ENCODE results near the gene FAM184A. TPM values are rescaled to one million over a fixed set of nuclear protein-coding genes. Genes with fewer than 3 reads are reported as not detected.
A peak's percentile ranks its signal among the peaks of the same experiment; 100 is the strongest.

The FAM184A gene
- total and polyA plus RNA-seq, 5 experiments from 2014 or later, result 0.51 to 5.3 (median 2.2) TPM

DNA sequence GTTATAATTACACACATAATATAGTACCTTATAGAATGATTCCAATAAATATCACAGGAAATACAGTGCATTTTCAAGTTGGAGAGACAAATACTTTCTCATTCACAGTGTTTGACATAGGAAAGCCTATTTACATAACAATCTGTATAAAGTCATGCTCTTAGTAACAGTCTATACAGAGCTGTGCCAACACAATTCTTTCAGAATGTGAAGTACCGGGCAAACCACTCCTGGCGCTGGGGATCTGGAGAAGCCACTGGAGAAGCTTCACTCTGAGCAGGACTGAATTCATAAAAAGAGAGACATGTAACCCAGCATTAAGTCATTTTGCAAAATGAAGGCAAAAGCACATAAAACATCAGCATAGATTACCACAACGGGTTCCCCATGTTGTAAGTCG lies 118.6 kb downstream of the FAM184A start:
- Mint-ChIP-seq H3K27me3 (no peaks in the 10 kb centered on the region), H3K4me1 (peaks cover 0 to 9% (median 1%) of the 10 kb centered on the region in 4 donors), H3K27ac (peak overlapping the region in 1 of 10 donors; percentile 3), H3K9me3 (no peaks in the 10 kb centered on the region), H3K36me3 (peaks cover 0 to 3% (median 0%) of the 10 kb centered on the region in 3 donors), H3K4me3 (no peak overlapping the region)
- POLR2A ChIA-PET, result interaction anchor here (0.6 kb wide), 1 partner anchor 151 kb away, joined by 3 read pairs; no protein-coding TSS in a partner anchor
- ATAC-seq, result no peak
- DNase-seq, result no peak

DNA sequence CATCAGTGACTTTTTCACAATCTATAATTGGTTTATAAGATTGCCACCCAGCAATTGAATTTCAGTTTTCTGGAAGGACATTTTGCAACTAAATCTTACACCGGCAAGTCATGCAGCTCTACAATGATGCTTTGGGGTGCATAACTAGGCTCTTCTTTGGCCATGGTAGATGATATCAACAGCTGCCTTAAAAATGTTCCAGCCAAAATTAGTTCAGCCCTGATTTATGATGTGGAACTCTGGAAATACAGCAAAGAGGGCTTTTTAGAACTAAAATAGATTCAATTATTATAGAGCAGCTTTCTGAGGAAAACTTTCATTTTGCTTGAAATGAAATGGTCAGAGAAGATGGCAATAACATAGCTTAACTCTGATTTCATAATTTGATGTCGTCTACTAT lies 125.1 kb downstream of the FAM184A start:
- no peak overlapping the region for H3K4me3 Mint-ChIP-seq
- H3K4me1 Mint-ChIP-seq, result peaks cover 0 to 2% (median 0%) of the 10 kb centered on the region in 4 donors
- POLR2A ChIA-PET, result no interaction called here
- peaks cover 1 to 38% (median 13%) of the 10 kb centered on the region in 9 donors for H3K9me3 Mint-ChIP-seq
- no peak overlapping the region for H3K27ac Mint-ChIP-seq
- ATAC-seq, result no peak
- H3K36me3 Mint-ChIP-seq, result peaks cover 3 to 25% (median 23%) of the 10 kb centered on the region in 3 donors
- no peaks in the 10 kb centered on the region for H3K27me3 Mint-ChIP-seq
- no peak for DNase-seq

DNA sequence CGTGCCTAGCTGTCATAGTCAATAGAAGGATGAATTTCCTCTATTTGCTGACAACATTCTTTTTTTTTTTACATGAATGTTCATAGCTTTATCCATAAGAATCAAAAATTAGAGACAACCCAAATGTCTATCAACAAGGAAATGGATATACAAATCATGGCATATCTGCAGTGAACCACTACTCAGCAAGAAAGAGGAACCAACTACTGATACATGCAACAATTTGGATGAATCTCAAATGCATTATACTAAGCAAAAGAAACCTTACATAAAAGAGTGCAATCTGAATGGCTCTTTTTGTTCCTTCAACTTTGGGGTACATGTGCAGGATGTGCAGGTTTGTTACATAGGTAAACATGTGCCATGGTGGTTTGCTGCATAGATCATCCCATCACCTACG lies 125.8 kb downstream of the FAM184A start:
- Mint-ChIP-seq H3K9me3 (peaks cover 1 to 44% (median 14%) of the 10 kb centered on the region in 9 donors), H3K27me3 (no peaks in the 10 kb centered on the region), H3K27ac (peak overlapping the region in 1 of 10 donors; percentile 55), H3K4me3 (no peak overlapping the region), H3K4me1 (peaks cover 0 to 2% (median 0%) of the 10 kb centered on the region in 4 donors), H3K36me3 (peaks cover 3 to 25% (median 23%) of the 10 kb centered on the region in 3 donors)
- POLR2A ChIA-PET, result no interaction called here
- DNase-seq (no peak), ATAC-seq (no peak)

DNA sequence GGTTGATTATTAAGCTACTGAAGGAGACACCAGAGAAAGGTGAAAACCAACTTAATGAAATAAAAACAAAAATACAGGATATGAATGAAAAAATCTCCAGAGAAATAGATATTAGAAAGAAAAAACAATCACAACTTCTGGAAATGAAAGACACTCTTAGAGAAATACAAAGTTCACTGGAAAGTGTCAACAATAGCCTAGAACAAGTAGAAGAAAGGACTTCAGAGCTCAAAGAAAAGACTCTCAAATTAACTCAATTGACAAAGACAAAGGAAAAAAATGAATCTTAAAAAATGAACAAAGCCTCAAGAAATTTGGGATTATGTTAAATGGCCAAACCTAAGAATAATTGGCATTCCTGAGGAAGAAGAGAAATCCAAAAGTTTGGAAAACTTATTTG lies 133.2 kb downstream of the FAM184A start:
- H3K27me3 Mint-ChIP-seq, result no peaks in the 10 kb centered on the region
- no peak for DNase-seq
- ATAC-seq, result no peak
- no peak overlapping the region for H3K27ac Mint-ChIP-seq
- POLR2A ChIA-PET, result no interaction called here
- peaks cover 13 to 81% (median 59%) of the 10 kb centered on the region in 9 donors for H3K9me3 Mint-ChIP-seq
- no peaks in the 10 kb centered on the region for H3K4me1 Mint-ChIP-seq
- no peak overlapping the region for H3K4me3 Mint-ChIP-seq
- peaks cover 8 to 53% (median 47%) of the 10 kb centered on the region in 3 donors for H3K36me3 Mint-ChIP-seq

DNA sequence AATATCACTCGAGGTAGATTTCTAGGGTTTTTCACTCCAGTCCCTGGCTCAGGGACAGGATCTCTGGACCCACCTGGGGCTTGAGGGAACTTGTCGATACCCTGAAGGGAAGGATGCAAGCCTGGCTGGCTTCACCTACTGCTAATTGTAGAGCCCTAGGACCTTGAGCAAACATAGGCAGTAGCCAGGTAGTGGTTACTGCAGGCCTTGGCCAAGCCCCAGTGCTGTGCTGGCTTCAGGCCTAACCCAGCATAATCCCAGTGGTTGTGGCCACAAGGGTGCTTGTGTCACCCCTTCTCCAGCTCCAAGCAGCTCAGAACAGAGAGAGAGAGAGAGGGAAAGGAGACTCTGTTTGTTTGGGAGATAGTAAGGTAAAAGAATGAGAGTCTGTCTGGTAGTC lies 137.7 kb downstream of the FAM184A start:
- Mint-ChIP-seq H3K27ac (no peak overlapping the region), H3K36me3 (peaks cover 4 to 51% (median 32%) of the 10 kb centered on the region in 3 donors), H3K4me3 (no peak overlapping the region), H3K9me3 (peaks cover 4 to 49% (median 27%) of the 10 kb centered on the region in 9 donors), H3K27me3 (no peaks in the 10 kb centered on the region), H3K4me1 (peaks cover 6 to 17% (median 10%) of the 10 kb centered on the region in 4 donors)
- DNase-seq, result no peak
- no peak for ATAC-seq
- POLR2A ChIA-PET, result no interaction called here

DNA sequence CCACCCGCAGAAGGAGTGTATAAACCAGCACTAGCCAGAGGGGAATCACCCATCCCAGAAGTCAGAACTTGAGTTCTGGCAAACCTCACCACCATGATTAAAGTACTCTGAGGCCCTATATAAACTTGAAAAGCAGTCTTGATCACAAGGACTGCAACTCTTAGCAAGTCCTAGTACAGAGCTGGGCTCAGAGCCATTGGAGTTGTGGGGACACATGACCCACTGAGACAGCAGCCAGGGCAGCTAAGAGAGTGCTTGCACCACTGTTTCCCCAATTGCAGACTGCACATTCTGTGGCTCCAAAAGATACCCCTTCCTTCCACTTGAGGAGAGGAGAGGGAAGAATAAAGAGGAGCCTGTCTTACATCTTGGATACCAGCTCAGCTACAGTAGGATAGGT lies 138.8 kb downstream of the FAM184A start:
- DNase-seq (no peak), ATAC-seq (no peak)
- peak overlapping the region in 1 of 10 donors; percentile 15 for H3K27ac Mint-ChIP-seq
- H3K4me1 Mint-ChIP-seq, result peaks cover 10 to 28% (median 16%) of the 10 kb centered on the region in 4 donors
- H3K36me3 Mint-ChIP-seq, result peaks cover 4 to 49% (median 21%) of the 10 kb centered on the region in 3 donors
- H3K27me3 Mint-ChIP-seq, result no peaks in the 10 kb centered on the region
- H3K4me3 Mint-ChIP-seq, result no peak overlapping the region
- H3K9me3 Mint-ChIP-seq, result peaks cover 2 to 41% (median 17%) of the 10 kb centered on the region in 9 donors
- POLR2A ChIA-PET, result no interaction called here

DNA sequence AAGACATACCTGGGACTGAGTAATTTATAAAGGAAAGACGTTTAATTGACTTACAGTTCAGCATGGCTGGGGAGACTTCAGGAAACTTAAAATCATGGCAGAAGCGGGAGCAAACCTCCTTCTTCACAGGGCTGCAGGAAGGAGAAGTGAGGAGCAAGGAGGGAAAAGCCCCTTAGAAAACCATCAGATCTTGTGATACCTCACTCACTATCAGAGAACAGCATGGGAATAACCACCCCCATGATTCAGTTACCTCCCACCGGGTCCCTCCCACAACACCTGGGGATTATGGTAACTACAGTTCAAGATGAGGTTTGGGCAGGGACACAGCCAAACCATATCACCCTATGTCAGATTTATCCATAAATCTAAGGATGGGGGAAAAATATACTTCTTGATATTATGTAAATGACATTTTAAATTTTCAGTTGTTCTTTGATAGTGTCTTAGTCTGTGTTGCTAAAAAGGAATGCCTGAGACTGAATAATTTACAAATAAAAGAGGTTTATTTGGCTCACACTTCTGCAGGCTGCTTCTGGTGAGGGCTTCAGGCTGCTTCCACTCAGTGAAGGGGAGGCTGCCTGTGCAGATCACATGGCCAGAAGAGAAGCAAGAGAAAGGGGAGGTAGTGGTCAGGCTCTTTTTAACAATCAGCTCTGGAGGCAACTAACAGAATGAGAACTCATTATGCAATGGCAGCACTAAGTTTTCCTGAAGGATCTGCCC lies 142.3 kb downstream of the FAM184A start:
- Mint-ChIP-seq H3K9me3 (peaks cover 0 to 15% (median 2%) of the 10 kb centered on the region in 9 donors), H3K4me1 (peaks cover 17 to 55% (median 33%) of the 10 kb centered on the region in 4 donors), H3K36me3 (peaks cover 8 to 34% (median 21%) of the 10 kb centered on the region in 3 donors), H3K4me3 (peak overlapping the region; percentile 86 to 93 (median 90)), H3K27me3 (no peaks in the 10 kb centered on the region), H3K27ac (peak overlapping the region in 9 of 10 donors; percentile 45 to 95 (median 87))
- DNase-seq (no peak), ATAC-seq (no peak)
- POLR2A ChIA-PET, result no interaction called here

DNA sequence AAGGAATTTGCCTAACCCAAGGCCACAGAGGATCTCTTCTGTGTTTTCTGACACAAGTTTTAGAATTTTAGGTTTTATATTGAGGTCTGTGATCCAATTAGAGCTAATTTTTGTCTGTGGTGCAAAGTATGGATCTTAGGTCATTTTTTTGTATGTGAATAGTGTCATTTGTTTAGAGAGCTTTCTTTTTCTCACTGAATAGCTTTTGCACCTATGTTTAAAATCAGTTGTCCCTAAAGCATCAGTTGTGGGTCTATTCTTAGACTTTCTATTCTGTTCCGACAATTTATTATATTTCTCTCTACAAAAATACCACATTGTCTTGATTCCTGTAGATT lies 143.2 kb downstream of the FAM184A start:
- Mint-ChIP-seq H3K27ac (peak overlapping the region; percentile 78 to 95 (median 91)), H3K4me1 (peaks cover 17 to 55% (median 33%) of the 10 kb centered on the region in 4 donors)

DNA sequence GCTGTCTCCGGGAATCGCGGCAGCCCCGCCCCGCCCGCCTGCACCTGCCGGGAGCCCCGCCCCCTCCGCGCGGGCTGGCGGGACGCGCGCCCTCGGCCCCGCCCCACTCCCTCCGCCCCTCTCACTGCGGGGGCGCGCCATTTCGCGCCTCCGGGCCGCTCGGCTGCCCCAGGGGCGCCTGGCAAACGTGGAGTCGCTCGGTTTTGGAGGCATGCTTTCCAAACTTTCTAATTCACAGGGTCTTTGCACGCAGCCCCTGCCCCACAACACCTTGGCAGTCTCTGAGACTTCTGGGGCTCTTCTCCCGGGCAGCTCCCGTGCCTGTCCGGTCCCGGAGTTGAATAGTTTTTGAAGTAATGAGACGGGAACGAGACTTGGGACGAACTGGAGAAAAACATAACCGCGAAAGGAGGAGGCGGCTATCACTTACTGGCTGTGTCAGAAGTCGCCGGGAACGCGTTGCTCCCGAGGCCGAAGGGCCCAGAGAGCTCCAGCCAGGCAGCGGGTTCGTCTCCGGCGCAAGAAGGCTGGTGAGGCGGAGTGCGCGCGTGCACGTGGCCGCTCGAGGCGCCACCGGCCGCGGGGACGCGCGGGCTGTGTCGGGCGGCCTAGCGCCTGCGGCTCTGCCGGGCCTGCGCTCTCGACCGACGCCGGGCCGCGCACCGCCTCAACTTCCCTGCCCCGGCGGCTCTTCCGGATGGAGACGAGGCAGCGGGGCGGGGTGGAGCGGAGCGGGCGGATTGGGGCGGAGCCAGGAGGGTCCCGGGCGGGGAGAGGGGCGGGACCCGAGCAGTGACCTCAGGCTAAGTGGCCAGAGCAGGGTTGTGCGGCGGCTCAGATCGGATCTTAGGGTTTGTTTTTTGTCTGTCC lies 143.8 kb downstream of the FAM184A start, which contains the start of gene MCM9:
Gene MCM9 (minus strand): TSS at position 699 of the 870 bp plus-strand sequence. CDS start 3,436 bp downstream, outside the sequence.
- Mint-ChIP-seq H3K36me3 (peaks cover 8 to 37% (median 34%) of the 10 kb centered on the region in 3 donors), H3K4me1 (peaks cover 15 to 55% (median 33%) of the 10 kb centered on the region in 4 donors)
- POLR2A ChIA-PET, result interaction anchor here (0.6 to 2.9 kb wide), 9 partner anchors 9 to 1292 kb away, joined by 3 to 51 read pairs (median 4); partner anchors contain the start of gene ASF1A

More for the DNA sequence above, 143.2 kb downstream of the FAM184A start:
- peaks cover 8 to 37% (median 30%) of the 10 kb centered on the region in 3 donors for H3K36me3 Mint-ChIP-seq
- H3K27me3 Mint-ChIP-seq, result no peaks in the 10 kb centered on the region
- POLR2A ChIA-PET, result interaction anchor here (0.6 to 2.9 kb wide), 7 partner anchors 9 to 135 kb away, joined by 3 to 51 read pairs (median 4); partner anchors contain the start of gene ASF1A
- ATAC-seq (no peak), DNase-seq (no peak)
- H3K4me3 Mint-ChIP-seq, result peak overlapping the region; percentile 86 to 93 (median 90)
- H3K9me3 Mint-ChIP-seq, result peaks cover 0 to 15% (median 0%) of the 10 kb centered on the region in 9 donors

DNA sequence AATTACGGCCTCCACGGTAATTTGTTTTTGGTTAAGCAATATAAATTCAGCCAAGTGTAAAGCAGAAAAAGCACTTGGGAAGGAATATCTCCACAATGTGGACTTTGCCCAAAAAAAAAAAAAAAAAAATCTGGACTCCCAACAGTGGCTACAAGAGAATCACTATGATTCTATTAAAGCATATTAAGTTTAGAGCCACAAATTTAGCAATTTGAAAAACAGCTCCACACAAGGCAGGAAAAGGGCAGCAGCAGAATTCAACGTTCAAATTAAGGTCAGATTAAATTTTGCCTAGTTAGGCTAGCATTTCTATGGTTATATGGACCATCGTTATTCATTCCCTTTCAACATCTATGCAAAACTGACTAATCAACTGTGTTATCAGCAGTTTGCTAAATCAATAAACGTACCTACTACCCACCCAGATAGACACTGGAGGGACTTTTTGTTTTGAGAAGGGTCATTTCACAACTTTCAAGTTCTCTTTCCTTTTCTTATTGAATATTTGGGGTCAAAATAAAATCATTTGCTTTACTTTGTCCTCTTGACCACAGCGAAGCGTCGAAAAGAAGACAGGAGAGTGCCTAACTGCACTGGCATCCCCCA lies 144.5 kb downstream of the FAM184A start:
- Mint-ChIP-seq H3K9me3 (peaks cover 0 to 15% (median 0%) of the 10 kb centered on the region in 9 donors), H3K27me3 (no peaks in the 10 kb centered on the region), H3K4me3 (peak overlapping the region; percentile 74 to 93 (median 87)), H3K27ac (peak overlapping the region; percentile 52 to 95 (median 87)), H3K4me1 (peaks cover 15 to 55% (median 33%) of the 10 kb centered on the region in 4 donors), H3K36me3 (peaks cover 5 to 39% (median 32%) of the 10 kb centered on the region in 3 donors)
- DNase-seq (no peak), ATAC-seq (no peak)
- POLR2A ChIA-PET, result interaction anchor here (0.6 to 2.9 kb wide), 4 partner anchors 8 to 1291 kb away, joined by 3 to 51 read pairs (median 4); partner anchors contain the start of gene ASF1A

More for the DNA sequence above, 143.8 kb downstream of the FAM184A start, which contains the start of gene MCM9:
- H3K4me3 Mint-ChIP-seq, result peak within 1 kb of the TSS; percentile 86 to 93 (median 90)
- H3K9me3 Mint-ChIP-seq, result peaks cover 0 to 15% (median 0%) of the 10 kb centered on the region in 9 donors
- H3K27ac Mint-ChIP-seq, result peak within 1 kb of the TSS; percentile 78 to 95 (median 91)
- DNase-seq (peak; percentile 75 to 95 (median 86)), ATAC-seq (peak; percentile 88 to 91)
- H3K27me3 Mint-ChIP-seq, result no peaks in the 10 kb centered on the region

DNA sequence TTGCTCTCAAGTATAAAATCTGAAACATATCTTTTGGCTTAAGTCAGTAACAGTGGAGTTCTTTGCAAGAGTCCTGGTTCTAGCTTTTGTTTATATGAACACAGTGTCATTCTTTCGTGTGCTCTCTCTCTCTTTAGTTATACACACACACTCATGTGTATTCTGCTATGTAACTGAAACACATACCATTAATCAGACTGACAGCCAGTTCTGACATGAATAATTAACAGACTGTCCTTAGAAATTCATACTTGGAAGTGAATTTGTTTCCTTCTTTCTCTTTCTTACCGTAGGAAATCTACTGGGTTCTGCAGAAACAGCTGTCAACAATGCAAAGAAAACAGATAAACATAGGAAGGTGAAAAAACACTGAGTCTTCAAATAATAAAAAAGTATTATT lies 146.0 kb downstream of the FAM184A start:
- Mint-ChIP-seq H3K27me3 (no peaks in the 10 kb centered on the region), H3K36me3 (peaks cover 0 to 52% (median 20%) of the 10 kb centered on the region in 3 donors), H3K4me1 (peaks cover 15 to 53% (median 38%) of the 10 kb centered on the region in 4 donors), H3K4me3 (peak overlapping the region in 2 of 10 donors; percentile 86), H3K9me3 (peaks cover 0 to 14% (median 0%) of the 10 kb centered on the region in 9 donors), H3K27ac (peak overlapping the region in 1 of 10 donors; percentile 75)
- DNase-seq (no peak), ATAC-seq (no peak)
- POLR2A ChIA-PET, result interaction anchor here (0.6 kb wide), 1 partner anchor 144 kb away, joined by 3 read pairs; no protein-coding TSS in a partner anchor

DNA sequence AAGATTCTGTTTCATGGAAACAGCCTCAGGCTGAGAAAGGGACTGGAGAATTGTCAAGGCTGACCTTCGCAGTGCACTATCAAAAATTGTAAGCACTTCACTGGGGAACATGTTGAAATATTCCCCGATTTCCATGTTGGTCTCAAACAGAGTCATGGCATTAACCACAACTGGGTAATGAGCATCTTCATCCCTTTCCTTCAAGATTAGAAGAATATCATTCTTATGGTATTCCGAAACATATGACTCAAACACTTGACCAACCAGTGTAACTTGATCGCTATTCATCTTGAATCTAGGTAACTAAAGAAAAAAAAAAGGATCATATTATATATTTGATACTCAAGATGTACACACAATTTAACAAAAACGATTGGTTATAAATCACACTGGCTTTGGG lies 147.0 kb downstream of the FAM184A start:
- no peak for DNase-seq
- H3K36me3 Mint-ChIP-seq, result peaks cover 4 to 60% (median 20%) of the 10 kb centered on the region in 3 donors
- H3K27ac Mint-ChIP-seq, result no peak overlapping the region
- H3K27me3 Mint-ChIP-seq, result no peaks in the 10 kb centered on the region
- peaks cover 0 to 4% (median 0%) of the 10 kb centered on the region in 9 donors for H3K9me3 Mint-ChIP-seq
- peaks cover 11 to 44% (median 33%) of the 10 kb centered on the region in 4 donors for H3K4me1 Mint-ChIP-seq
- no peak for ATAC-seq
- no peak overlapping the region for H3K4me3 Mint-ChIP-seq
- POLR2A ChIA-PET, result no interaction called here

All from naive thymus-derived CD8-positive, alpha-beta T cell (primary cell).